Measurements from ENCODE around the gene MGAT5.

The MGAT5 gene

DNA sequence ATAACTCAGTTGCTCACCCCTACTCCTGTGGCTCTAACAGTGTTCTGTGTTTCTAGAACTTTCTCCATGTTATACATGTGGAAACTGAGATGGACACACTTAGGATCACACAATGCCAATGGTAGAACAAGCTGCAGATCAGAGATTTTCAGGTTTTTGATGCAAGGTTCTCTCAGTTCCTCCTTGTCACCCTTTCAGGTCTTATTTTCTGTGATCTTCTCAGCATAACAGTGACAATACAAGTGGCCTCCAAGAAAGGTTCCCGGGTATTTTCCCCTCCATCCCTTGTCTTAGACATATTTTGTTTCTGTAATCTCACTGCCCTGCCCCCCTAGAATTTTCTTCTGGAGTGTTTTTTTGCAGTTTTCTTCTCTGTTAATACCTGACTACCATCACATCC, 6.2 kb upstream of the MGAT5 start:
- TF ChIP-seq NFIC (IDR thresholded peaks at IDR 0.05) (no peak), TEAD4 (IDR thresholded peaks at IDR 0.05) (no peak), TAF1 (IDR thresholded peaks at IDR 0.05; ENCODE audit: low read depth) (no peak), CEBPB (IDR thresholded peaks at IDR 0.05) (no peak)
- TF ChIP-seq, protein P1, sequence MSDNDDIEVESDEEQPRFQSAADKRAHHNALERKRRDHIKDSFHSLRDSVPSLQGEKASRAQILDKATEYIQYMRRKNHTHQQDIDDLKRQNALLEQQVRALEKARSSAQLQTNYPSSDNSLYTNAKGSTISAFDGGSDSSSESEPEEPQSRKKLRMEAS (IDR thresholded peaks at IDR 0.05) = no peak
- TF ChIP-seq, protein P2, sequence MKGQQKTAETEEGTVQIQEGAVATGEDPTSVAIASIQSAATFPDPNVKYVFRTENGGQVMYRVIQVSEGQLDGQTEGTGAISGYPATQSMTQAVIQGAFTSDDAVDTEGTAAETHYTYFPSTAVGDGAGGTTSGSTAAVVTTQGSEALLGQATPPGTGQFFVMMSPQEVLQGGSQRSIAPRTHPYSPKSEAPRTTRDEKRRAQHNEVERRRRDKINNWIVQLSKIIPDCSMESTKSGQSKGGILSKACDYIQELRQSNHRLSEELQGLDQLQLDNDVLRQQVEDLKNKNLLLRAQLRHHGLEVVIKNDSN (IDR thresholded peaks at IDR 0.05) = no peak

- TF ChIP-seq EGR1 (IDR thresholded peaks at IDR 0.05) (no peak), YY1 (IDR thresholded peaks at IDR 0.05; ENCODE audit: low read depth) (no peak), CREB1 (IDR thresholded peaks at IDR 0.05; ENCODE audit: low read depth) (no peak), EP300 (IDR thresholded peaks at IDR 0.05; ENCODE audit: borderline replicate concordance) (no peak), FOXM1 (IDR thresholded peaks at IDR 0.05; ENCODE audit: borderline replicate concordance, low read depth) (no peak)
Observed at GRCh38 chr2:134248913-134249312, 5.0 kb upstream of the MGAT5 start.

DNA sequence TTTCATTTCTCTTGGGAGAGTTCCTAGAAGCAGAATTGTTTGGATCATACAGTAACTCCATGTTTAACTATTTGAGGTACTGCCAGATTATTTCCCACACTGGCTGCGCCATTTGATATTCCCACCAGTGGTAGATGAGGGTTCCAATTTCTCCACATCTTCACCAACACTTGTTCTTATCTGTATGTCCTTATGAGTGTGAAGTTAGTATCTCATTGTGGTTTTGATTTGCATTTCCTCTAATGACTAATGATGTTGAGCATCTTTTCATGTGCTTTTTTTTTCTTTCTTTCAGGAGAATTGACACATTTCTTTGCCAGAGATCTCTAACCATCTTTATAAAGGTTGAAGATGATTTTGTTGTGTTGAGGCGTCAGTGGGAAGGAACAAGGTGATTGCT, 4.1 kb upstream of the MGAT5 start:
- no peak for TF ChIP-seq CREB1 (IDR thresholded peaks at IDR 0.05; ENCODE audit: low read depth)
- TF ChIP-seq NFIC (IDR thresholded peaks at IDR 0.05) = no peak
- TF ChIP-seq, protein P2 (IDR thresholded peaks at IDR 0.05) = no peak
- TF ChIP-seq REST (IDR thresholded peaks at IDR 0.05; ENCODE audit: low read depth) = no peak
- TF ChIP-seq ZBTB7A (IDR thresholded peaks at IDR 0.05; ENCODE audit: low read depth) = no peak
- no peak for TF ChIP-seq EP300 (IDR thresholded peaks at IDR 0.05; ENCODE audit: borderline replicate concordance)
- no peak for TF ChIP-seq FOXM1 (IDR thresholded peaks at IDR 0.05; ENCODE audit: borderline replicate concordance, low read depth)
- no peak for TF ChIP-seq TCF12 (IDR thresholded peaks at IDR 0.05; ENCODE audit: low read depth)
- no peak for TF ChIP-seq EGR1 (IDR thresholded peaks at IDR 0.05)
- no peak for TF ChIP-seq TEAD4 (IDR thresholded peaks at IDR 0.05)
- TF ChIP-seq RAD21 (IDR thresholded peaks at IDR 0.05; ENCODE audit: low read depth) = no peak
- TF ChIP-seq, protein P1 (IDR thresholded peaks at IDR 0.05) = no peak
- no peak for TF ChIP-seq YY1 (IDR thresholded peaks at IDR 0.05; ENCODE audit: low read depth)
- TF ChIP-seq CEBPB (IDR thresholded peaks at IDR 0.05) = no peak

GRCh38 chr2:134250840-134251461, 2.9 kb upstream of the MGAT5 start:
- no peak for TF ChIP-seq TEAD4 (IDR thresholded peaks at IDR 0.05)

- TF ChIP-seq YY1 (IDR thresholded peaks at IDR 0.05; ENCODE audit: low read depth) (no peak), TEAD4 (IDR thresholded peaks at IDR 0.05) (no peak), TCF12 (IDR thresholded peaks at IDR 0.05; ENCODE audit: low read depth) (no peak), TAF1 (IDR thresholded peaks at IDR 0.05; ENCODE audit: low read depth) (no peak), NFIC (IDR thresholded peaks at IDR 0.05) (no peak), RAD21 (IDR thresholded peaks at IDR 0.05; ENCODE audit: low read depth) (no peak), EP300 (IDR thresholded peaks at IDR 0.05; ENCODE audit: borderline replicate concordance) (no peak), FOXM1 (IDR thresholded peaks at IDR 0.05; ENCODE audit: borderline replicate concordance, low read depth) (no peak), ZBTB7A (IDR thresholded peaks at IDR 0.05; ENCODE audit: low read depth) (no peak)
- TF ChIP-seq, protein P2 (IDR thresholded peaks at IDR 0.05) = no peak
Observed at GRCh38 chr2:134252092-134252750, 1.7 kb upstream of the MGAT5 start.

- no peak for TF ChIP-seq CREB1 (IDR thresholded peaks at IDR 0.05; ENCODE audit: low read depth)
- TF ChIP-seq, protein P2 (IDR thresholded peaks at IDR 0.05) = no peak
- TF ChIP-seq CEBPB (IDR thresholded peaks at IDR 0.05) = no peak
- TF ChIP-seq REST (IDR thresholded peaks at IDR 0.05; ENCODE audit: low read depth) = no peak
- TF ChIP-seq EP300 (IDR thresholded peaks at IDR 0.05; ENCODE audit: borderline replicate concordance) = no peak
- TF ChIP-seq TEAD4 (IDR thresholded peaks at IDR 0.05) = no peak
- TF ChIP-seq TAF1 (IDR thresholded peaks at IDR 0.05; ENCODE audit: low read depth) = no peak
- no peak for TF ChIP-seq RAD21 (IDR thresholded peaks at IDR 0.05; ENCODE audit: low read depth)
- TF ChIP-seq, protein P1 (IDR thresholded peaks at IDR 0.05) = no peak
Observed at GRCh38 chr2:134253117-134253704, 661 bp upstream of the MGAT5 start.
